Epithelial cell of esophagus (primary cell): ENCODE data around the gene TSPAN13.

Experiments
- DNase-seq: peaks from one replicate; pipeline ENCODE4 v3.0.0; 2010; ENCODE audit warnings: low read depth
- H3K4me3 ChIP-seq: 2 replicates; pipeline ENCODE4 v1.5.1; 2011; ENCODE audit warnings: mild to moderate bottlenecking, low read length, control low read depth
- TF ChIP-seq, protein P1 (sequence below): IDR thresholded peaks from 2 replicates; pipeline ENCODE4 v1.5.1; 2011; ENCODE audit warnings: low read depth, mild to moderate bottlenecking, low read length, control low read depth, inconsistent platforms; ENCODE audit not compliant: insufficient read depth; ENCODE audit errors: missing control alignments

The TSPAN13 gene

DNA sequence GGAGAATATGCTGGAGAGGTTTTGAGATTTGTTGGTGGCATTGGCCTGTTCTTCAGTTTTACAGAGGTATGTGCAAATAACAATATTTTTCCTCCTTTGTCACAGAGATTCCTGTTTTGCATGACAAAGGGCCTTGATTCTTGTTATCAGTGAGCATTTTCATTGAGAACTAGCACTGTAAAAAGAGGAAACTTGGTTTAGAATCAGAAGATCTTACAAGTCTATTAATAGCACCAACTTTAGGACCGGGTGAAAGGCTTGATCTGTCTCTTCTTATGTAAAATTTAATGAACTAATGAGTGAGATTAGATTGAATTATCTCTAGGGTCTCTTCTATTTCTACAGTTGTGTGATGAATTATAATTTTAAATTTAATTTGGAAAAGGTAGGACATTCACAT lies 25.5 kb downstream of the TSPAN13 start:
- no peak overlapping the region for H3K4me3 ChIP-seq
- TF ChIP-seq, protein P1, sequence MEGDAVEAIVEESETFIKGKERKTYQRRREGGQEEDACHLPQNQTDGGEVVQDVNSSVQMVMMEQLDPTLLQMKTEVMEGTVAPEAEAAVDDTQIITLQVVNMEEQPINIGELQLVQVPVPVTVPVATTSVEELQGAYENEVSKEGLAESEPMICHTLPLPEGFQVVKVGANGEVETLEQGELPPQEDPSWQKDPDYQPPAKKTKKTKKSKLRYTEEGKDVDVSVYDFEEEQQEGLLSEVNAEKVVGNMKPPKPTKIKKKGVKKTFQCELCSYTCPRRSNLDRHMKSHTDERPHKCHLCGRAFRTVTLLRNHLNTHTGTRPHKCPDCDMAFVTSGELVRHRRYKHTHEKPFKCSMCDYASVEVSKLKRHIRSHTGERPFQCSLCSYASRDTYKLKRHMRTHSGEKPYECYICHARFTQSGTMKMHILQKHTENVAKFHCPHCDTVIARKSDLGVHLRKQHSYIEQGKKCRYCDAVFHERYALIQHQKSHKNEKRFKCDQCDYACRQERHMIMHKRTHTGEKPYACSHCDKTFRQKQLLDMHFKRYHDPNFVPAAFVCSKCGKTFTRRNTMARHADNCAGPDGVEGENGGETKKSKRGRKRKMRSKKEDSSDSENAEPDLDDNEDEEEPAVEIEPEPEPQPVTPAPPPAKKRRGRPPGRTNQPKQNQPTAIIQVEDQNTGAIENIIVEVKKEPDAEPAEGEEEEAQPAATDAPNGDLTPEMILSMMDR, result no peak

DNA sequence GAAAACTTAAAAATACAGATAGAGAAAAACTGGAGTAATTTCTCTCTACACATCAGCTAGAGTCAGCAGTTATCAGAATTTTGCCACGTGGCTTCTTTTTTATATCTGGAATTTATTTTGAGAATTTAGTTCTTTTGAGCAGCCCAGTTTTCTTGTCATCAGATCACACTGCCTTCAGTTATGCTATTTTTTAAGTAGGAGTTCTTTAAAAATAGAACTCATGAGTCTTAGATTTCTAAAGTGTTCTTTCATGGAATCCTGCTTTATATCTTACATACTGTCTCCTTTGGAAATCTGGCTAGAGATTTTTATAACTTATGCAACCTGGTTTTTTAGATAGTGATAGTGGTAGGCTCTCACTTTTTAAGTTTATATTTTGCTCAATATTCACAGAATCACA lies 27.0 kb downstream of the TSPAN13 start:
- H3K4me3 ChIP-seq, result no peak overlapping the region
- no peak for DNase-seq
- TF ChIP-seq, protein P1, result no peak

More for the DNA sequence above, 25.5 kb downstream of the TSPAN13 start:
- DNase-seq, result no peak

DNA sequence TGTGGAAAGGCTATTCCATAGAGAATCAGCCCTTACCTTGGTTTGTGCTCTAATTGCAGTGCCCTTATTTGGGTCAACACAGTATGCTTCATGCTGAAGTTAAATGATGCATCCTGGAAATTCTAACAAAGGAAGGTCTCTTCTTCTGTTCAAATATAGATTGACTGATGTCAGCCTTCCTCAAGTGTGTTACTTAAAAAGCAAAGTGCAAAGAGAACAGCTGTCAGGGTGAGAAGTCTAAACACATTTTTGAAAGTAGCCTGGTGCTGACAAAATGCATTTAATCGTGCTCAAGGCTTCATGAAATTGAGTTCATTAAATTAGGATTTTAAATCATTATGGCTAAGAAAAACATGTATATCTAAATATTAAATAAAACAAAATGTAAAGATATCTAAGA lies 31.8 kb downstream of the TSPAN13 start:
- no peak for DNase-seq
- TF ChIP-seq, protein P1, result no peak
- H3K4me3 ChIP-seq, result no peak overlapping the region

DNA sequence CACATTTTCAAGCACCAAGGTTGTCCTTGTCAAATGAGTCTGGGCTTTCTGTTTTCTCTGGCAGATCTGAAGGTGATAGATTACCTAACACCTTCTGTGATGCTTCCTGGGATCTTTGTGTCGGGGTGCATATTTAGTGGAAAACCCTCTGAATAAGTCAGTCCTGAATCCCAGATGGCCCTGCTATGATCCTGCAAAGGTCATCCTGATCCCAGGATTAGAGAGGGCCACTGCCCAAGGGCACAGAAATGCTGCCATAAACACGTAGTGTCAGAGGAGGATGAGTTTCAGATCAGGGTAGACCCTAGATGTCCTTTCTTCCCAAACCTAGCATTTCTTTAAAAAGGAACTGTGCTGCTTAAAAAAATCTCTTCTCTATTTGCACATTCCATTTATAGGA lies 32.3 kb downstream of the TSPAN13 start:
- TF ChIP-seq, protein P1, result no peak
- H3K4me3 ChIP-seq, result no peak overlapping the region
- no peak for DNase-seq

DNA sequence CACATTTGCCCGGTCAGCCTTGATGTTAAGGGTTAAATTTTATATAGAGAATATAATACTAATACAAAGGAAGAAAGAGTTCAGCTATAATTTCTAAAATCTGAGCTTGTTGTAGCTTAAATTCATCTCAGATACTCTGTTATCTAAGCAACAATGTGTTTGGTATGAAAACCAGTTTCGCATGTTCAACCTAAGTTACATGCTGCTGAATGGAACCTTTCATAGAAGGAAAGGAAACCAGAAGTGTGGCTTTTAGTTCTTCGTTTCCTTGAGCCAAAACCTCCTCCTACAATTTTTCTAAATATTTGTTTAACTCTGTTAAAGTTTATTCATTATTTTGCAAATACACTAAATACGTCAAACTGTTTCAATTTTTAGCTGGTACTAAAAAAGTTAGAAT lies 32.7 kb downstream of the TSPAN13 start:
- TF ChIP-seq, protein P1, result no peak
- no peak overlapping the region for H3K4me3 ChIP-seq
- no peak for DNase-seq

DNA sequence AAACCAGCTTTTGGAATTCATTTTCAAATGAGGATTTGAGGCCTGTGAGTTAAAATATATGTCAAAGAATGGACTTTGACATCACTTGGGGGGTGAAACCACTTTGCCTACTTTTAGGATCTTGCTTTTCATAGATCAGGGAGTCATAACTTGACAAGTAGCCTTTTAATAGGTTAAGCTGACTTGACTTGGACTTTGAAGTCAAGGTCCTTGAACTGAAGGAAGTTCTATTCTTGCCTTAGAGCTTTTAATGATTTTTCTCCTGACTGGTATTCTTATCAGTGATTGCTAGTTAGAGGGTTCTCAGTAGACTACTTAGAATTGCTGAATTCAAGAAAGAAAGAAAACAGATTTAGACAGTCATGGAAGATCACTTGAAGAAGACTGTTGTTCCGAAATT lies 33.6 kb downstream of the TSPAN13 start:
- H3K4me3 ChIP-seq, result no peak overlapping the region
- no peak for DNase-seq
- TF ChIP-seq, protein P1, result no peak

DNA sequence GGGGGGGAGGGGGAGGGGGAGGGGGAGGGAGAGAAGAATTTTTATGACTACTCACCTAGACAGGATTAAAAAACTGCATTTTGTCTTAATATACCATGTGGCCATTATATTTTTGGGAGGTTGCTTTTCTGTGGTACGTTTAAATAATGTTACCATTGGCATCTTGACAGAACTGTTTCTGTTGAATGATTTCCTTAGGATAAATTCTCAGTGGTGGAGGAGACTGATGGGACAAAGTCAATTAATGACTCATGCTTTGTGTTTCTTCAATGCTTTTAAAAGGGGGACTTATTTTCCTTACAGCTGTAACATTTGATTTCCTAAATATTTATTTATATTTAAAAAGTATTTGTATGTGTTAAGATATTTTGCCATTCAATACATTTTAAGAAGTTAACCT lies 37.5 kb downstream of the TSPAN13 start:
- no peak overlapping the region for H3K4me3 ChIP-seq
- DNase-seq, result no peak
- TF ChIP-seq, protein P1, result no peak
